ENCODE results near the gene SIGLEC14.

The SIGLEC14 gene

GRCh38 chr19:51621178-51621577, 25.4 kb downstream of the SIGLEC14 start:
- DNase-seq (ENCODE audit: low spot score): no peak

GRCh38 chr19:51615991-51616390, 30.6 kb downstream of the SIGLEC14 start:
- no peak for DNase-seq (ENCODE audit: low spot score)

- DNase-seq (ENCODE audit: low spot score): no peak
Measured at GRCh38 chr19:51614789-51615188, 31.8 kb downstream of the SIGLEC14 start.

- no peak for DNase-seq (ENCODE audit: low spot score)
Measured at GRCh38 chr19:51610576-51610975, 36.0 kb downstream of the SIGLEC14 start.

- DNase-seq (ENCODE audit: low spot score): peak; percentile 40
Measured at GRCh38 chr19:51607920-51608562, 38.6 kb downstream of the SIGLEC14 start.

- no peak for DNase-seq (ENCODE audit: low spot score)
Measured at GRCh38 chr19:51607077-51607476, 39.5 kb downstream of the SIGLEC14 start.

- no peak for DNase-seq (ENCODE audit: low spot score)
Measured at GRCh38 chr19:51602189-51602854, 44.3 kb downstream of the SIGLEC14 start.

- DNase-seq (ENCODE audit: low spot score): no peak
Measured at GRCh38 chr19:51600940-51601580, 45.6 kb downstream of the SIGLEC14 start.

GRCh38 chr19:51599084-51599483, 47.5 kb downstream of the SIGLEC14 start:
- DNase-seq (ENCODE audit: low spot score): no peak

GRCh38 chr19:51598159-51598915, 48.3 kb downstream of the SIGLEC14 start:
- no peak for DNase-seq (ENCODE audit: low spot score)

- no peak for DNase-seq (ENCODE audit: low spot score)
Measured at GRCh38 chr19:51595190-51596175, 51.1 kb downstream of the SIGLEC14 start.

GRCh38 chr19:51594774-51595109, 51.9 kb downstream of the SIGLEC14 start:
- no peak for DNase-seq (ENCODE audit: low spot score)

GRCh38 chr19:51593969-51594773, 52.5 kb downstream of the SIGLEC14 start:
- DNase-seq (ENCODE audit: low spot score): peak; percentile 98

GRCh38 chr19:51593138-51593890, 53.3 kb downstream of the SIGLEC14 start:
- DNase-seq (ENCODE audit: low spot score): no peak
